HG03108 (cell line): ENCODE data around the gene OR2B6.
"Not testable (repeated sequence)": the region's sequence is repeated elsewhere in the genome, so short reads cannot be mapped to it uniquely, and the experiment has no call there.

Experiments
- ATAC-seq: cut with Tn5 transposase; IDR thresholded peaks from one replicate; pipeline ENCODE4 v1.9.1; 2021; ENCODE audit warnings: moderate library complexity; ENCODE audit not compliant: unreplicated experiment

Gene OR2B6

GRCh38 chr6:27956941-27957340 is at the start of gene OR2B6:
Gene OR2B6, plus strand, starts transcription at chr6:27957241. Its CDS starts 0 bp downstream, at chr6:27957241.
- no peak for ATAC-seq

- no peak for ATAC-seq
These were observed 49.0 kb upstream of the OR2B6 start for GRCh38 chr6:27908017-27908416.

- ATAC-seq = no peak
These were observed 45.0 kb upstream of the OR2B6 start, which contains the start of gene OR2B2 for GRCh38 chr6:27911956-27912446. Gene OR2B2, minus strand, starts transcription at chr6:27912396. Its CDS starts 77 bp downstream, at chr6:27912319.

GRCh38 chr6:27922949-27923348 is 34.1 kb upstream of the OR2B6 start:
- ATAC-seq = no peak

- no peak for ATAC-seq
These were observed 32.9 kb upstream of the OR2B6 start for GRCh38 chr6:27924179-27924578.

GRCh38 chr6:27928041-27928440 is 29.0 kb upstream of the OR2B6 start:
- not testable (repeated sequence) for ATAC-seq

GRCh38 chr6:27929930-27930329 is 27.1 kb upstream of the OR2B6 start:
- not testable (repeated sequence) for ATAC-seq

GRCh38 chr6:27931209-27931608 is 25.8 kb upstream of the OR2B6 start:
- no peak for ATAC-seq

GRCh38 chr6:27940766-27941165 is 16.3 kb upstream of the OR2B6 start:
- ATAC-seq = no peak

GRCh38 chr6:27943072-27943471 is 14.0 kb upstream of the OR2B6 start:
- ATAC-seq = not testable (repeated sequence)

- no peak for ATAC-seq
These were observed 8.8 kb upstream of the OR2B6 start for GRCh38 chr6:27948237-27948636.

GRCh38 chr6:27951040-27951439 is 6.0 kb upstream of the OR2B6 start:
- ATAC-seq = no peak

GRCh38 chr6:27957516-27957915 is 475 bp downstream of the OR2B6 start:
- no peak for ATAC-seq

- no peak for ATAC-seq
These were observed 5.5 kb downstream of the OR2B6 start for GRCh38 chr6:27962506-27962905.

- ATAC-seq = no peak
These were observed 9.0 kb downstream of the OR2B6 start for GRCh38 chr6:27966044-27966443.

GRCh38 chr6:27966816-27967426 is 9.9 kb downstream of the OR2B6 start:
- ATAC-seq = no peak

GRCh38 chr6:27970444-27970843 is 13.4 kb downstream of the OR2B6 start:
- no peak for ATAC-seq

GRCh38 chr6:27972750-27973149 is 15.7 kb downstream of the OR2B6 start:
- no peak for ATAC-seq

- ATAC-seq = no peak
These were observed 20.3 kb downstream of the OR2B6 start for GRCh38 chr6:27977387-27977786.

- no peak for ATAC-seq
These were observed 21.7 kb downstream of the OR2B6 start for GRCh38 chr6:27978705-27979104.

- no peak for ATAC-seq
These were observed 23.1 kb downstream of the OR2B6 start for GRCh38 chr6:27980111-27980510.

GRCh38 chr6:27986928-27987725 is 30.1 kb downstream of the OR2B6 start:
- ATAC-seq = no peak
